SW 1271 (cell line): Measurements from ENCODE around the gene PPP2R2D.

ENCODE experiments used
- DNase-seq, 2 experiments: peaks; one replicate each; lab custom pipeline; 2025; lab: John Stamatoyannopoulos, UW

Gene PPP2R2D

DNA sequence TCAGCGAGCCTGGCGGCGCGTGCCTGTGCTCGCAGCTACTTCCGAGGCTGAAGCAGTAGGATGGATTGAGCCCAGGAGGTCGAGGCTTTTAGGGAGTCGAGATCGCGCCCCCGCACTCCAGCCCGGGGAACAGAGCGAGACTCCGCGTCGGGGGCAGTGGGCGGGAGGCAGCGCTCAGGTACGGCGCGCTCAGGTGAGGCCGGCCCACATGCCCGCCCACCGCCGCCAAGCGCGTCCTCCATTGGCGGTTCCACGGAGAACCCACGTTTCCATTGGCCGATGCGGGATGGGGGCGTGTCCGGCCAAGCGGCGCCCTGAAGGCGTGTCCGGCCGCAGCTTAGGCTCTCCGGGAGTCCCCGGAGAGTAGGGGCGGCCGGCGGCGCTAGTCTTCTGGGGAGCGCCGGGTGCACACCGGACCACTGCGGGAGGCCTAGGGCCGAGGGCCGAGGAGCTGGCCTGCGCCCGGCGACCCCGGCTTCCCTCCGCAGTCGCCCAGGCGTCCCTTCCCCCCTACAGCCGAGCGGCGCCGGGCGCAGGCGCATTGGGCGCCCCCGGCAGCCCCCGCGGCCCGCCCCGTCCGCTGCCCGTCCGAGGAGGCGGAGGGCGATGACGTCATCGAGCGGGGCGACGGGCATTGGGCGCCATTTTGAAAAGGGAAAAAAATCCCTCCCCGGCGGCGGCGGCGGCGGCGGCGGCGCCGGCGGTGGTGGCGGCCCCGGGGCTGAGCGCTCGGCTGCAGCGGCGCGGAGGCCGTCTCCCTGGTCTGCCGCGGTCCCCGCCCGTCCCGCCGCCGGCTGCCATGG is at the start of gene PPP2R2D:
PPP2R2D (plus strand) TSS at position 659 of the 803 bp plus-strand sequence; CDS start at position 800, 141 bp downstream.
- peak; percentile 26 to 69 for DNase-seq

GRCh38 chr10:131851346-131851745 is 49.5 kb upstream of the PPP2R2D start:
- no peak for DNase-seq

- DNase-seq = no peak
Observed at GRCh38 chr10:131852176-131852822, 48.5 kb upstream of the PPP2R2D start.

DNA sequence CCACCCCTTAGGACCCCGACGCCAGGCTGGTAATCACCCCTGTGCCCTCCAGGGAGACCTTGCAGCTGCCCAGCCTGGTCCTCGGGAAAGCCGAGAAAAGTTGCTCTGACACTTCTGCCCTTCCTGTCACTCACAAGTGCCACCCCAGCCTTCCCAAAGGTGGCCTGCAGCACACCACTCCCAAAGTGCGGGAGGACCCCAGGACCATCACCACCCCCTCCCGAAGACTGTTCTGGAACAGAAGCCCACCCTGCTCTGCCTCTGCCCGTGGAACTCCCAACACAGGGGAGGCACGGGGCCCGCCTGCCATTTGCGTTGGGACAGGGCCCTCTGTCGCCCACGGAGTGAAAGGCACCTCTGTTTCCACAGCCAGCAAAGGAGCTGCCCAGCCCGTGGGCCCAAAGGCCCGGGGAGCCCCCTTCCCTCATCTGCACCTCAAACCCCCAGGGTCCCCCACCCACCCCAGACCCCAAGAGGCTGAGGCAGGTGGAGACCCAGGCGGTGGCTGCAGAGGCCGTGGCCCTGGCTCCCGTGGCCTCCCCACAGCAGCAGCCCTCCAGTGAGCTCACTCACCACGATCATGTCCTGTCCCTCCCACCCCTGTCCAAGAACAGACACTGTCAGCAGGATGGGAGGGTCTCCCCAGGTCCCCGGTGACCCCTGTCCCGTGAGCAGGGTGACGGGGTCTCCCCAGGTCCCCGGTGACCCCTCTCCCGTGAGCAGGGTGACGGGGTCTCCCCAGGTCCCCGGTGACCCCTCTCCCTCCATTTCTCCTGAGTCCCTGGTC is 47.8 kb upstream of the PPP2R2D start:
- DNase-seq = no peak

DNA sequence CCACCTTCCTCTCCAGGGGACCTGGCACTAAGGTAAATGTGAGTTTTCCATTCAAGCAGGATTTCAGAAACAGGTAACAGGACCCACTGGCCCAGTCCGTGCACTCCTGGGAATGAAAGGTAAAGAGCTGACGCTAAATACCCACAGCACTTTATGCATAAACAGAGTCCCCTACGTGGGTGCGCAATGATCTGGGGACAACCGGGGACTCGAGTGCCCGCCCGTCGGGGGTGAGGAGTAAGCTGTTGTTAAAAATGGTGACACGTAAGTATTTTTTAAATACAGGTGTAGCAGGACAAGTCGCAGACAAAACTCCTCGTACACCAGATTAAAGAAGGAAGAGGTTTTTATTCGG is 47.2 kb upstream of the PPP2R2D start:
- DNase-seq = no peak

DNA sequence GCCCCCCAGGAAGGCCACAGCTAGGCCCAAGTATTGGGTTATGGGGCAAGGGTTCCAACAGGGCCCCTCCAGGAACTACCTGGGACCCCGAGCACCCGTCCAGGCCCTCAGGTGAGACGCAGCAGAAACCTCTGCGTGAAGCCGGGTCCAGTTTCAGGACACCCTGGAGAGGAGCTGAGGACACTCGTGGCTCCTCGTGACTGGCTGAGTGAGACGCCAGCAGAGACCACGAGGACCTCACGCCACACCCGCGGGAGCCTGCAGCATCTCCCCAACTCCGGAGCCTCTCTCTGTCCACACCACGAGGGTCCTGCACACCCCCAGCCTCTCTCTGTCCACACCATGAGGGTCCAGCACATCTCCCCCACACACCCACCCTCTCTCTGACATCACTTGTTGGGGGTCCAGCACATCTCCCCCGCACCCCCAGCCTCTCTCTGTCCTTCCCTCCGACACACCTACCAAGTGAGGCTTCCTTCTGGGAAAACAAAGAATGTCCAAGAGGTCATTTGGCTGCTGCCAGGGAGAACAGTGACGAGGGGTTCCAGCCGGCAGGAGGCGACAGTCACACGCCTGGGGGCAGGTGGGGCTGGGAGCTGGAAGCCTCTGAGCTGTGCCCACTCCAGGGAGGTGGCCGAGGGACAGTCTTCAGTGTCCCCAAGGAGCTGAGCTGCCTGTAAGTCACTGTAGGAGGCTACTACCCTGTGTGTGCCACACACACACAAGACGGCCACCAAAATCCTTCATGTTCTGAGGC is 46.1 kb upstream of the PPP2R2D start:
- no peak for DNase-seq

DNA sequence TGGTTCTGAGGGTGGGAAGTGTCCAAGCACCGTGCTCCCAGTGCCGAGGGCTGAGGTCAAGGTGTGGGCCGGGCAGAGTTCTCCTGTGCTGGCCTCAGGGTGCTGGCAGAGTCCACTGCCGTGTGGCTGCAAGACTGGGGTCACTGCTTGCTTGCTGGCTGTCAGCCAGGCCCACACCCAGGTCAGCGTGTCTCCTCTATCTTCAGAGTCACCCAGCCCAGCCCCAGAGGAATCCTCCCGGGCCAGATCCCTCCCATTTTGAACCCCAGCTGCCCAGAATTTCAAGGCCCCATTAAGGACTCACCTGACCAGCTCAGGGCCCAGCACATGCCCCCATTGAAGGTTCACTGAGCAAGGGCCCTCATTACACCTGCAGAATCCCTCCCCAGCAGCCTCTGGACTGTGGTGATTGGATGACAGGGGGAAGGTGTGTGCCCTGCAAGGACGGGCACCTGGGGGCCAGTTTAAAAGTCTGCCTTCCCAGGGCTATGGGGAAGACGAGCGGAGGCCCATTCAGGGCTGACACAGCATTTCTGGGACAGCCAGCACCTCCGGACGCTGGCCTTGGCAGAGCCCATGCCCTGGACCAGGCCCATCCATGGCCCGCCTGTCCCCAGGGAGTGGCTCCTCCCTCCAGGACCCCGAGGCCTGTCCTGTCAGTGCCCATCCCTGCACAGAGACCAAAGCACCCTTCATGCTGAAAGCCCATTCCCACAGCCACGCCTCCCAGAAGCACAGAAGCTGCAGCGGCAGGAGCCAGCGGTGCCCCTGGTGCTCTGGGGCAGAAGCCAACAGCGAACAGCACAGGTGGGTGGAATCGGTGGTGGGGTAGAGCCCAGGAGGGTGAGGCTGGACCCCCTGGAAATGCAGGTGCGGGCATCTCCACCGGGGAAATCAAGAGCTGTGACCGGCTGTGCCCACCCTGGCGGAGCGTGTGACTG is 45.1 kb upstream of the PPP2R2D start:
- no peak for DNase-seq

DNA sequence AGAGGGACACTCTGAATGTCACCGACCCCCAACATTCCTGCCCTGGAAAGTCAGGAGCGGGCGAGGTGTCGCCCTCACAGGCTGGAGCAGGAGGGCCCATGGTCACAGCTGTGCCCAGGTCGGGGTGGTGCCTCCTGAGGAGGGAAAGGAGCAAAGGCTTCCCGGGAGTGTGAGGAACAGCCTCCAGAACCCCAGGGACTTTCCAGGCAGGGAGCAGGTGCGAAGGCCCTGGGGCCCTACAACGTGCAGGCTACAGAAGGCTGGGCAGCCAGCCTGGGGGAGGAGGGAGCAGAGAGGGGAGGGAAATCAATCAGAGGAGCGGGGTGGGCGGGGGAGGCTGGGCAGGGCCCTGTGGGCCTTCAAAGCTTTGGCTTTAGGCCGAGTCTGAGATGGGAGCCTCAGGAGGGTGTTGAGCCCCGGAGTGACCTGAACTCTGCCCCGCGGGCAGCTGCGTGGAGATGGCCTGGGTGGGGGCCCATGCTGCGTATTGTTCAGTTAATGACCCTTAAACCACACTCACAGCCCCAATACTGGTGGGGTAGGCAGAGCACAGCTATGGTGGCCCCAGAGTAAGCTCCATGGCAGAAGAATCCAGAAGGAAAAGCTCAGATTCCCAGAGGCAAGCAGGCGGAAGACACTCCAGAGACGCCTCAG is 44.2 kb upstream of the PPP2R2D start:
- DNase-seq = no peak

GRCh38 chr10:131857156-131858117 is 43.4 kb upstream of the PPP2R2D start:
- DNase-seq = no peak

DNA sequence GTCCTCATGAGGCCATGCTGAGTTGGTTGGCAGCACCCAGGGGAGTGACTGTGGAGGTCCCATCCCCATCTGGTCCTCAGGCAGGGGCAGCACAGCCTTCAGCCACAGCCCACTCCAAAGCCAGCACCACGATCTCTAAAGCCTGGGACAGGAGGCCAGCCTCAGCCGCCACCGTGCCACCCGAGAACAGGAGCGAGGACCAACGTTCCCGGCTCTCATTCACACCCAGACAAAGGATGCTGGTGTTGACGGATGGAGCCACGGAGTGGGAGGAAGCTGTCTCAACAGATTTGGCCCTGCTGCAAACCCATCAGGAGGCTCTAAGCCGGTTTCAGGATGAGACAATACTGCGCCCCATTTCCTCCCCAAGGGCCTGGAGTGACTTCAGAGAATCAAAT is 42.7 kb upstream of the PPP2R2D start:
- DNase-seq = no peak

- DNase-seq = no peak
Observed at GRCh38 chr10:131858583-131859340, 42.0 kb upstream of the PPP2R2D start.

- no peak for DNase-seq
Observed at GRCh38 chr10:131859341-131860020, 41.3 kb upstream of the PPP2R2D start.

DNA sequence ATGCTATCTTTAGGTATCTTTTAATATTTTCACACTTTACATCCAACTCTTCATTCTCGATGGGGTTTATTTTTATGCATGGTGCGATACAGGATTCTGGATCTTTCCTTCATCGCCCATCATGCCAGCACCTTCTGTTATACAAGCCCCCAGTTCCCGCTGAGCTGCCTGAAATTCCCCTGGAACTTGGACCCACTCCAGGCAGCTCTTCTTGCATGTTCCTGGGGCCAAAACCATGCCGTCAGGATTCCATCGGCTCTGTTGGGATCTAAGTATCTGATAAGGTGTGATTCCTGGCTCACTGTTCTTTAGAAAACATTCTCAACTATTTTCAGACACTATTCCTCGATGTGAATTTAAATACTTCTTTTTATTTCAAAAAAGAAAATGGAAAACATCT is 40.5 kb upstream of the PPP2R2D start:
- DNase-seq = no peak

GRCh38 chr10:131860806-131861440 is 39.9 kb upstream of the PPP2R2D start:
- DNase-seq = no peak

DNA sequence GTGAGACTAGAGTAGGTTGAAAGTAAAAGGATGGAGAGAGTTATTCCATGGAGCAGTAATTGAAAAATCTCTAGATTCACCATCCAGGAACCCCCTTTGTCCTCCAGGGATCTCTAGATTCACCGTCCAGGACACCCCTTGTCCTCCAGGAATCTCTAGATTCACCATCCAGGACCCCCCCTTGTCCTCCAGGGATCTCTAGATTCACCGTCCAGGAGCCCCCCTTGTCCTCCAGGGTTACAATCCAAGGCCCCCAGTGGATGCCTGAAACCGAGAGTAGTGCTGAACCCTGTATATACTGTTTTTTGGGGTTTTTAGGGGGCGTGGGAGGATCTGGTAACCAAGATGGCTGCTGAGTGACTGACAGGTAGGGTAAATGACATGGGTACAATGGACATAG is 38.3 kb upstream of the PPP2R2D start:
- DNase-seq = no peak

- DNase-seq = no peak
Observed at GRCh38 chr10:131865223-131865917, 35.4 kb upstream of the PPP2R2D start.

GRCh38 chr10:131866673-131867072 is 34.1 kb upstream of the PPP2R2D start:
- DNase-seq = no peak
